Fibroblast of the aortic adventitia (primary cell): Measurements from ENCODE around the gene NPHP4. TPM values are rescaled to one million over a fixed set of nuclear protein-coding genes. Genes with fewer than 3 reads are reported as not detected.

Source experiments
- DNase-seq: peaks from one replicate; pipeline ENCODE4 v3.0.0-alpha.2; 2010; ENCODE audit warnings: low read depth
- H3K4me3 ChIP-seq: 2 replicates; pipeline ENCODE4 v1.5.1; 2011; ENCODE audit warnings: low read depth, mild to moderate bottlenecking, control low read depth, low read length, moderate library complexity
- CTCF ChIP-seq: IDR thresholded peaks from 2 replicates; pipeline ENCODE4 v1.5.1; 2011; ENCODE audit warnings: mild to moderate bottlenecking, low read length, control low read depth, inconsistent platforms; ENCODE audit not compliant: insufficient read depth
- total RNA-seq: library from RNA; depleted of rRNA; stranded (reverse); fragments of >200 nt; gene quantifications from 2 replicates; pipeline ENCODE4 v1.2.3, GENCODE V29; 2012; ENCODE audit warnings: low replicate concordance

Gene NPHP4
- total RNA-seq, 1 donor, result 6.9 TPM

DNA sequence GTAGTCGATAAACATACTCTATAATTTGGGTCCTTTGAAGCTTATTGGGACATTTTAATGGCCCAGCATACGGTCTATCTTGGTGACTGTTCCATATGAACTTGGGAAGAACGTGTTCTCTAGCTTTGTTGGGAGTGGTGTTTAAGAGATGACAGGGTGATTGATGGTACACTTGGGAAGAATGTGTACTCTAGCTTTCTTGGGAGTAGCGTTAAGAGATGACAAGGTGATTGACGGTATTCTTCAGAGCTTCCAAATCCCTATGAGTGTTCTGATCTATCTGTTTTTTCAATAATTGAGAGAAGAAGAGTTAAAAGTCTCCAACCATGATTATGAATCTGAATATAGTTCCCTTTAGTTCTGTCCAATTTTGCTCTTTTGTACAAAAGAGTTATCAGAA, 9.4 kb downstream of the NPHP4 start:
- no peak for TF ChIP-seq CTCF
- peak; percentile 30 for DNase-seq
- no peak overlapping the region for H3K4me3 ChIP-seq

- no peak for TF ChIP-seq CTCF
- DNase-seq, result no peak
- H3K4me3 ChIP-seq, result no peak overlapping the region
These were observed 9.9 kb downstream of the NPHP4 start for GRCh38 chr1:5982276-5982675.

DNA sequence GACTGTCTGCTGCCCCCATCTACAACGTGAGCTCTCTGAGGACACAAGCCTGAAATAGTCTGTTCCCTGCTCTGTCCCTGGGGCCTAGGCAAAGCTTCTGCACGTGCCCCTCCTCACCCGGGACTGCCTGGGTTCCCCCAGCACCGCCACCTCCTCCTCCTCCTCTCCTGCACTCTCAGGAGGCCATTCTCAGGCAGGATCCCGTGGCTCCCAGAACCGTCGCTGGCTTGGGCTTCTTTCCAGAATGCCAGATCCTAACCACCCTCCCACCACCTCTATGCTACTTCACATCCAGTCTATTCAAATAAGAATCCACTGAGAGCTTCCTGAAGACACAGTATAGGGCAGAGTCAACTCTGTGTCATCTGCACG, 11.2 kb downstream of the NPHP4 start:
- TF ChIP-seq CTCF, result no peak
- no peak for DNase-seq
- no peak overlapping the region for H3K4me3 ChIP-seq

DNA sequence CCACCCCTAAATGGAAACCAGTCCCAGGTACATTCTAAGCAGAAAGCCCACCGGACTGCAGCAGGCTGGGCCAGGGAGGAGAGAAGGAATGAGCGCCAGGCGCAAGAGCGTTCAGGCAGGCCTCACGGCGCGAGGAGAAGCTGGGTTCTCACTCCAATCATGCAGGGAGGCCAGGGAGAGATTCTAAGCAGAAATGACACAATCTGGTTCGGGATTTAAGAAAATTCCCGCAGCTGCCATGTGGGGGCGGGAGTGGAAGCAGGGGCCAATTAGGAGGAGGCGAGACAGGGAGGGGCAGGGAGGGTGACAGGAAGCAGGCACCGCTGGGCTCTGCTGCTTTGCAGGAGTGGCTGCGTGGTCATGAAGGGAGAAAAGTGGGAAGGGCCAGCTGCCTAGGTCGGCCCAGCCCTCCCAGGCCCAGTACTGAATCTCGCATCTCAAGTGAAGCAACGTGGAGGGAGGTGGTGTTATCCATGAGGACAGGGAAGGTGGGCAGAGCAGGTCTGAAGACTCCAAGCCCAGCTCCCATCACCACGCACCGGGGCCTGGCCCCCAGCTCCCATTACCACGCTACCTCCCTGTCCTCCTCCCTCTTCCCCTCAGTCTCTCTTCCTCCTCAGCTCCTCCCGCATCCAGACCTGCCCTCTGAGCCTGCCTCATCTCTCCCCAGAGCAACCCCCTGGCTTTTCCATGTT, 11.8 kb downstream of the NPHP4 start:
- TF ChIP-seq CTCF, result peak; percentile 39
- DNase-seq, result peak; percentile 59

GRCh38 chr1:5979536-5980313, 12.5 kb downstream of the NPHP4 start:
- no peak for TF ChIP-seq CTCF
- no peak overlapping the region for H3K4me3 ChIP-seq
- no peak for DNase-seq

More for the DNA sequence above, 11.8 kb downstream of the NPHP4 start:
- H3K4me3 ChIP-seq, result no peak overlapping the region

DNA sequence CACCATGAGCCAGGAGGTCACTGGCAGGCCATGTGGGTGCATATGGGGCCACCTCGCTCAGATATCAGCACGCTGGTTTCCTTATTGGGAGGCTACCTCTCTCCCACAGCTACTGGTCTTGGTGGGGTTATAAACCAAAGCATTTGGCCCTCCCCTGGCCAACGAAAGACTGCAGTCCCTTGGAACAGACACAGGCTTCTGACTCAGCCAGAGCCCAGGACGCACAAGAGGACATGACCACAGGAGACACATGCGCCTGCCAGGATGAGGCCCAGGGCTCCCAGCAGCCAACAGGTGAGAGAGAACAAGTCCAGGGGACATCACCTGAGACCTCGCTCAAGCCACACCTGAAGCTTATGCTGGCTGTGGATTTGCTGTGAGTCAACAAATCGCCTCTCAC, 13.8 kb downstream of the NPHP4 start:
- no peak for DNase-seq
- H3K4me3 ChIP-seq, result no peak overlapping the region
- TF ChIP-seq CTCF, result no peak
